NCI-H2029 treated with DMSO at 0.1 percent for 48 hours (cell line): Measurements from ENCODE around the gene CLCN6.

ENCODE experiments used
- DNase-seq: peaks from one replicate; lab custom pipeline; 2025; lab: John Stamatoyannopoulos, UW

The CLCN6 gene

DNA sequence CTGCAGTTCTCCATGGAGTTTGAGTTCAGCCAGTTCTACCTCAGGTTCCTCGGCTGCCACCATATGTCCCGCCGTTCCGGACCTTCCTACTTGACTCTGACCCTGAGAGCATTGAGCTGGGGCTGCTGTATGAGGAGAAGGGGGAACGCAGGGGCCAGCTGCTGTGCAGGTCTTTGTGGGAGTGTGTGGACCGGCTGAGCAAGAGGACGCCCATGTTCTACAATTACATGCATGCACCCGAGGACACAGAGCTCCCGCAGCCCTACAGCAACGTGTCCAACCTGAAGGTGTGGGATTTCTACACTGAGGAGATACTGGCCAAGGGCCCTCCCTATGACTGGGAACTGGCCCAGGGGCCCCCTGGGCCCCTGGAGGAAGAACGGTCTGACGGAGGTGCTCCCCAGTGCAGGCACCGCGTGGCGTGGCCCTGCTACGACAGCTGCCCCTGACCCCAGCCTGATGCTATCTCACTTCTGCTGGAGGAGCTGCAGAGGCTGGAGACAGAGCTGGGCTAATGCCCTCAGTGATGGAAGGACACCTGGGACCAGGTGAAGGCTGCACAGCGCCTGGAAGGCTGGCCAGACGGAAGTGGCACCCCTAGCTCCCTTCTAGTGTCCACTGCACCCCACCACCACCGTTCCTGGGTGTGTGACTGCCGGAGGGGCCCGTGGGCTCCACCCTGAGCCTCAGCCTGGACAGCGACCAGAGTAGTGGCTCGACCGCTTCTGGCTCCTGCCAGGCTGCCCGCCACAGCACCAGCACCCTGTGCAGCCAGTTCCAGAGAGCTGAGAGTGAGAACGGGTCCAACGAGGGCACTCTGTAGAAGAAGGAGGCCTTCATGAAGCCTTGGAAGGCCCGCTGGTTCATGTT is 73.6 kb downstream of the CLCN6 start:
- DNase-seq, result no peak

- no peak for DNase-seq
These were observed 74.2 kb downstream of the CLCN6 start for GRCh38 chr1:11880181-11880575.

GRCh38 chr1:11880911-11881748 is 75.1 kb downstream of the CLCN6 start:
- peak; percentile 70 for DNase-seq

- DNase-seq, result no peak
These were observed 75.9 kb downstream of the CLCN6 start for GRCh38 chr1:11881749-11882441.

DNA sequence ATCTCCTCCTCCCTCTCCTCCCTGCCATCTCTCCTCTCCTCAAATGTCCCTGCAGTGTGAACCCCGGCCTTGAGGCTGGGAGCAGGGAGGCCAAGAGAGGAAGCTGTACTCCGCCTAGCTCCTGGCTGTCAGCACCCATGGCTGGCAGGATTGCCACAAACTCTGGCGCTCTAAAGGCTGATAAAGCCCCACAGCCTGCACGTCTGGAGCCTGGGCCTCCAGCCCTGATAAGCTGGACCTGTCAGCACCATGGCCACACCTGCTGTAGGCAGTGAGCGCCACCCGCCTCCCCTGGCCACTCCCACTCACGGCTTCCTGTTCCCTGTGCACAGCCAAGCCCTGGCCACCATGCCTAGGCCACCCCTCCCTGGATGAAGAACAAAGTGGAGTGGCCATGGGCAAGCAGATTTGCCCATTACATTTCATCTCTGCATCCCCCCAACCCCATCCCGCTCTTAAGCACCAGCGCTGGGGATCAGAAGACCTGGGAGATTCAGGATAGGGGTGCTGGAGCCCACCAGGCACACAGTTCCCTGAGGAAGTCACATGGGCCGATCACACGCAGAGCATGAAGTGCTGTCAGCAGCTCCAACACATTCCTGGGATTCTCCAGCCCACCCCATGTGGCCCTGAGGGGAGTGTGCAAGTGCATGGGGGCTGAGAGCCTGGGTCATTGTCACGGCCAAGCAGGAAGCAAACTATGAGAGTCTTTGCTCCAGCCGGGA is 77.0 kb downstream of the CLCN6 start:
- DNase-seq, result peak; percentile 54

- DNase-seq, result no peak
These were observed 79.9 kb downstream of the CLCN6 start for GRCh38 chr1:11885916-11886315.

DNA sequence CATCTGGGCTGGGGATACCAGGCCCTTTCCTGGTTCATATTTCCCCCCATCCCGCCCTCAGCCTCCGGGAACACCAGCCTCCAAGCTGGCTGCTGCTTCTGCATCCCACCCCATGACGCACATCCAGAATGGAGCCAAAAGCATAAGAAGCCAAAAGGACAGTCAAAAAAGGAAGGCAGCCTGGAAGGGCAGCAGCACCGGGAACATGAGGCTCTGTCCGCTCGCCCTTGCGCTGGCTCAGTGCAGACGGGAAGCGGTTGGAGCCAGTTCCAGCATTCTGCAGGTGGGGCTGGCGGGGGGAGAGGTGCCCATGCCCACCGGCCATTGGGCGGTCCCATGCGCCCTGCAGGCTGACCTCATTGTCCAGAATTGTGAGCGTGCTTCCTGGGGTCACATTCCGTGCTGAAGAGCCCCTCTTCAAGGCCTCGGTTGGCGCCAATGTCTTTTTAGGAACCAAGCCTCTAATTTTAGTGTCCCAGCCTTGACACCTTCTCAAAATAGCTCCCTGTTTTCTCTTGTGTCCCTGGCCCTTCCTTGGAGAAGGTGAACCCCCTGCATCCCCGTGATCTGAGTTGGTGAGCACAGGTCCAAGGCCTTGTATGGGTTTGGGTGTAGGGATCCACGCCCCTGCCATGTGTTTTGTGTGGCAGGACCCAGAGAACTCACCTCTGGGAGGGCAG is 81.1 kb downstream of the CLCN6 start:
- no peak for DNase-seq

DNA sequence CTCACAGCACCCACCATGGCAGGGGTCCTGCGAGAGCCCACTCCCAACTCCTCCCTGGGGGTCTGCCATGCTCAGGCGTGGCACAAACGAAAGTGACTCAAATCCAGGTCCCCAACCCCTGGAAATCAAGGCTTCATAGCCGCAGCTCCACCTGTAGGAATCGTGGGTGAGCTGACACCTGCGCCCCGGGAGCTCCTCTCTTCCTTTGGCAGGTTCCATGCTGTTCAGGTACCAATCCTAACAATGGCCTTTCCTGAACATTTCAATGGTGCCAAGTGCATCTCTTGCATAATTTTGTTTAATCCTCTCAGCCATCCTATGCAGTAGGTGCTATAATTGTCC is 81.6 kb downstream of the CLCN6 start:
- no peak for DNase-seq

DNA sequence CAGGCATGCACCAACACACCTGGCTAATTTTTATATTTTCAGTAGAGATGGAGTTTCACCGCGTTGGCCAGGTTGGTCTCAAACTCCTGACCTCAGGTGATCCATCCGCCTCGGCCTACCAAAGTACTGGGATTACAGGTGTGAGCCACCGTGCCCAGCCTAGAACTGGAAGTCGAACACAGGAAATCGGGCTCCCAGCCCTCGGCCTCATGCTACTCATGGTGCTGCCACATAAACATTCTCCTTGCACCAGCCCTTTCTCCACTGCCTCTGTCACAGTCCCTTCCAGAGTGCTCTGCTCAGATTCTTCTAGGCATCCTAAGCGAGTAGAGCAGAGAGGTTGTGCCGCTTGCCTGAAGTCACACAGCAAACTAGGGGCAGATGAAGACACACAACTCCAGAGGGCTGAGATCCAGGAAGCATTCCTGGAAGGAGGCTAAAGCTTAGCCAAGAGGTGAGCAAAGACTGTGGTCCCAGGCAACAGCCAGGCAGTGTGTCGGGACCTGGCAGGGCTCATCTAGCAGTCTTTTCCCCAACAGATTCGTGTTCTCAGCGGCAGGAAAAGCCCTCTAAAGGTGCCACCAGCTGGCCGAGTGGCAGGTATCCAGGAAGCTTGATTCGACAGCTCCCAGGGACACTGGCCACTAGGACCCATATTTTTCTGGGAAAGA is 82.3 kb downstream of the CLCN6 start:
- no peak for DNase-seq

GRCh38 chr1:11888877-11889208 is 82.9 kb downstream of the CLCN6 start:
- no peak for DNase-seq

DNA sequence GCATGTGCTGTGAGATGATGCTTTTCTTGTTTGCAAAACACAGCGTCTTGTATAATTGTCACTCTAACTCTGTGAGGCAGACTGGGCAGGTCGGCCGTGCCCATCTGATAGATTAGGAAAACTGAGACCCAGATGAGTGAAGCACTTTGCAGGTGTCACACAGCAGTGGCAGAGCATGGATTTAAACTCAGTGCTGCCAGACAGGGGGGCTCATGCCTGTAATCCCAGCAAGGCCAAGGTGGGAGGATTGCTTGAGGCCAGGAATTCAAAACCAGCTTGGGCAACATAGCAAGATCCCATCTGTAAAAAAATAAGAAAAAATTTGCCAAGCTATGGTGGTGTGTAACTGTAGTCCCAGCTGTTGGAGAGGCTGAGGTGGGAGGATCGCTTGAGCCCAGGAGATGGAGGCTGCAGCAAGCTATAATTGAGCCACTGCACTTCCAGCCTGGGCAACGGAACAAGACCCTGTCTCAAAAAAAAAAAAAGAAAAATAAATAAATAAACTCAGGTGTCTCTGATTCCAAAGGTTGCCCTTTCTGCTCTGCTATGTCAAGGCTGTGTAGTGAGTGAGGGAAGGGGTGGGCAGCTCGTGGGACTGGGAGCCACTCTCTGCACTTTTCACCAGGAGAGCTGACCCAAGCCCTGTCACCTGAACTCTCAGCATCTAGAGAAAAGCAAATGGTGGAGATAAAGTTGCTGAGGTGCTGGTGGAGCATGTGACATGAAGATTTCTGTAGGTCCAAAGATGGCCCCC is 85.6 kb downstream of the CLCN6 start:
- no peak for DNase-seq
